Endothelial cell of umbilical vein (primary cell): ENCODE data around the gene GPR108. TPM values are rescaled to one million over a fixed set of nuclear protein-coding genes. Genes with fewer than 3 reads are reported as not detected.

Experiments used
- BruUV-seq: library from RNA; stranded (reverse); fragments of 400-500 nt; replicated peaks from 2 replicates; lab custom pipeline; 2021; lab: Mats Ljungman, UMichigan
- CTCF ChIA-PET: fragments of 300-600, 350-600 bp; sonication (Branson Sonifier 250); formaldehyde crosslinking; loops from one replicate; lab custom pipeline; 2021; ENCODE audit warnings: antibody characterized with exemption, inconsistent platforms; lab: Charles Lee
- POLR2A ChIA-PET: fragments of 300-600, 350-600 bp; sonication (Branson Sonifier 250); formaldehyde crosslinking; loops from one replicate; lab custom pipeline; 2021; ENCODE audit warnings: antibody characterized with exemption, inconsistent platforms; lab: Charles Lee
- DNase-seq: peaks from one replicate; pipeline ENCODE4 v3.0.0-alpha.2; 2011; ENCODE audit warnings: low read depth, low spot score
- FAIRE-seq: peaks from 2 replicates; lab custom pipeline; 2011; peaks lifted over from hg19 to GRCh38; lab: Jason Lieb, UNC
- H2AFZ ChIP-seq: 2 replicates; pipeline ENCODE4 v1.6.0; 2012; ENCODE audit warnings: low read depth, low read length, control low read depth, inconsistent platforms
- H3K27ac ChIP-seq: 2 replicates; pipeline ENCODE4 v1.5.1; 2011; ENCODE audit warnings: low read depth, mild to moderate bottlenecking, control low read depth, low read length, moderate library complexity; ENCODE audit not compliant: insufficient read depth
- H3K27me3 ChIP-seq, 2 experiments: 2 replicates each; pipeline versions ENCODE4 v1.6.0 to v1.6.1; 2011; ENCODE audit warnings: low read length in 2 of 2, mixed read lengths in 1 of 2; ENCODE audit not compliant: control insufficient read depth in 2 of 2, insufficient read depth in 2 of 2
- H3K36me3 ChIP-seq, 2 experiments: 2 replicates in 1 of 2; 3 replicates in 1 of 2; pipeline ENCODE4 v1.5.1; 2011; ENCODE audit warnings: low read length in 2 of 2, mild to moderate bottlenecking in 1 of 2, moderate library complexity in 1 of 2; ENCODE audit not compliant: control insufficient read depth in 2 of 2, insufficient read depth in 2 of 2; ENCODE audit errors: extremely low read depth in 1 of 2
- H3K4me1 ChIP-seq: 3 replicates; pipeline ENCODE4 v1.5.1; 2011; ENCODE audit warnings: mild to moderate bottlenecking, low read length; ENCODE audit not compliant: control insufficient read depth, insufficient read depth; ENCODE audit errors: extremely low read depth
- H3K4me2 ChIP-seq: 2 replicates; pipeline ENCODE4 v1.6.1; 2011; ENCODE audit warnings: low read length, control low read depth, mixed read lengths; ENCODE audit not compliant: insufficient read depth
- H3K4me3 ChIP-seq, 3 experiments: fragments of 200-600 bp in 1 of 3; sonication (generic), shearing (Covaris generic) in 1 of 3; replicated peaks in 1 of 3; 2 replicates each; pipeline ENCODE4 v1.5.1; 2011 to 2016; ENCODE audit warnings: control low read depth in 3 of 3, low read length in 3 of 3, mild to moderate bottlenecking in 2 of 3, inconsistent platforms in 1 of 3, low read depth in 1 of 3, moderate library complexity in 1 of 3; ENCODE audit not compliant: insufficient read depth in 1 of 3
- H3K79me2 ChIP-seq: 2 replicates; pipeline ENCODE4 v1.6.0; 2012; ENCODE audit warnings: low read length, inconsistent platforms; ENCODE audit not compliant: control insufficient read depth, insufficient read depth
- H3K9ac ChIP-seq: replicated peaks from 2 replicates; pipeline ENCODE3; 2011; ENCODE audit warnings: low read length, control low read depth; ENCODE audit not compliant: insufficient read depth; ENCODE audit errors: extremely low read depth
- H3K9me1 ChIP-seq: replicated peaks from 3 replicates; pipeline ENCODE4 v1.6.0; 2011; ENCODE audit warnings: mild to moderate bottlenecking, low read length; ENCODE audit not compliant: control insufficient read depth, insufficient read depth; ENCODE audit errors: extremely low read depth
- H3K9me3 ChIP-seq: replicated peaks from 2 replicates; pipeline ENCODE4 v1.5.1; 2012; ENCODE audit warnings: low read length, inconsistent platforms; ENCODE audit not compliant: control insufficient read depth, insufficient read depth
- H4K20me1 ChIP-seq: replicated peaks from 2 replicates; pipeline ENCODE3; 2011; ENCODE audit warnings: mild to moderate bottlenecking, low read length; ENCODE audit not compliant: control insufficient read depth, insufficient read depth; ENCODE audit errors: extremely low read depth
- EZH2 ChIP-seq: IDR thresholded peaks from 2 replicates; pipeline ENCODE4 v1.6.1; 2012; ENCODE audit warnings: borderline replicate concordance, low read depth, mild to moderate bottlenecking, moderate library complexity, low read length, inconsistent platforms; ENCODE audit not compliant: severe bottlenecking
- FOS ChIP-seq: IDR thresholded peaks from 2 replicates; pipeline ENCODE4 v1.6.1; 2011; ENCODE audit warnings: mild to moderate bottlenecking, low read length, moderate library complexity, borderline replicate concordance; ENCODE audit not compliant: insufficient read depth
- GATA2 ChIP-seq: IDR thresholded peaks from 2 replicates; pipeline ENCODE4 v1.7.0; 2011; ENCODE audit warnings: low read depth, mild to moderate bottlenecking, moderate library complexity, mixed read lengths, low read length; ENCODE audit not compliant: insufficient read length, insufficient read depth
- JUN ChIP-seq: IDR thresholded peaks from 2 replicates; pipeline ENCODE4 v1.6.1; 2011; ENCODE audit warnings: borderline replicate concordance, low read depth; ENCODE audit not compliant: insufficient read length, insufficient read depth
- MYC ChIP-seq: IDR thresholded peaks from one replicate; pipeline ENCODE4 v1.6.1; 2011; ENCODE audit warnings: mild to moderate bottlenecking, low read depth, low read length
- POLR2A ChIP-seq: IDR thresholded peaks from 2 replicates; pipeline ENCODE4 v1.6.1; 2012; ENCODE audit warnings: low read depth, mild to moderate bottlenecking, control low read depth, low read length
- POLR2AphosphoS5 ChIP-seq: IDR thresholded peaks from 2 replicates; pipeline ENCODE4 v1.6.1; 2012; ENCODE audit warnings: low read depth, mild to moderate bottlenecking, control low read depth, low read length, moderate library complexity; ENCODE audit not compliant: insufficient read depth
- dilution Hi-C: fragments of 300-500 bp; cut with MboI; formaldehyde crosslinking; loops from one replicate; pipeline ENCODE4 v1.15.0; 2019; ENCODE audit warnings: low sequenced_read_pairs; ENCODE audit not compliant: extremely low pct_ligation_motif_present
- intact Hi-C: fragments of 100-400 bp; cut with micrococcal nuclease; formaldehyde crosslinking; loops from one replicate; pipeline ENCODE4 v1.10.0; 2022
- polyA plus RNA-seq, 4 experiments: library from polyadenylated mRNA; depleted of rRNA in 3 of 4; stranded (reverse) in 3 of 4; unstranded in 1 of 4; fragments of >200 nt; gene quantifications; 2 replicates each; pipeline versions ENCODE4 v1.2.1 to v1.2.3, GENCODE V29; 2011 to 2012; ENCODE audit warnings: missing spikeins in 1 of 4
- total RNA-seq: library from RNA; stranded (reverse); gene quantifications from 2 replicates; pipeline ENCODE4 v1.2.3, GENCODE V29; 2021
- TF ChIP-seq, protein P1 (sequence below), 2 donors: IDR thresholded peaks; 1 replicate in 1 of 2; 2 replicates in 1 of 2; pipeline ENCODE4 v1.5.1; 2011; ENCODE audit warnings: low read length in 2 of 2, mild to moderate bottlenecking in 2 of 2, moderate library complexity in 2 of 2, control low read depth in 1 of 2, inconsistent platforms in 1 of 2, low read depth in 1 of 2; ENCODE audit not compliant: insufficient read depth in 1 of 2; ENCODE audit errors: extremely low read depth in 1 of 2
- TF ChIP-seq, protein P2 (sequence below): IDR thresholded peaks from 2 replicates; pipeline ENCODE4 v1.6.1; 2011; ENCODE audit not compliant: insufficient read depth, insufficient read length

GPR108 gene
- total and polyA plus RNA-seq, 2 donors (not counting 3 experiments of a cell fraction or from before 2014, with no cell fraction given) = 68.5 to 80.2 TPM

DNA sequence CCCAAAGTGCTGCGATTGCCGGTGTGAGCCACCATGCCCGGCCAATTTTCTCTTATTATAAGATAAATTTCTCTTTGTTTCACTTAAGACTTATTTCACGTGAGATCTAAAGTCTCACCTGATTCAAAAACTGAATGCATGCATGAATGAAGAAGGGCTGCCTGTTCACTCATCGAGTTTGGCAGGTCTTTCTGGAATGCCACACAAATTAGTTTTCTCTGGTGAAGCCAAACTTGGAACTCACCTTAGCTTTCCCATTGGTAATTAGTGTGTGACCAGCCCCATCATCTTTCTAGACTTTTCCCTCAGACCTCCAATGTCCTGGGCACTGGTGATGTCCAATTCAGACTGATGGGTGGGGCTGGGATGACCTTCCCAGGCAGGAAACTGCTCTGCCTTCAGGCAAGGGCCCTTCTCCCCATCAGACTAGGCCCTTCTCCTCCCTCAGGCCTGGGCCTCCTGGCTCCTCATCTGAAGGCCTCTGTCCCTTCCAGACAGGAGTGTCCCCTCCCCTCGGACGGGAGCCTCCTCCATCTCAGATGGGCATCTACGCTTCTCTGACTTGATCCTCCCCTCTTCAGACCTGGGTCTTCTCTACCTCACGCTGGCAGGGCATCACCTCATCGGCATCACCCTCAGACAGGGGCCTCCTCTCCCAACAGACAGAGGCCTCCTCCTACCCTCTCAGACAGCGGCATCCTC, 31.3 kb downstream of the GPR108 start:
- H3K36me3 ChIP-seq = no peaks in the 10 kb centered on the region
- H3K27me3 ChIP-seq = peaks cover 2 to 3% of the 10 kb centered on the region in 2 experiments
- no peak overlapping the region for H2AFZ ChIP-seq
- dilution Hi-C loops = no loop called here
- no peaks in the 10 kb centered on the region for H3K9me3 ChIP-seq
- no peaks in the 10 kb centered on the region for H4K20me1 ChIP-seq
- H3K4me1 ChIP-seq = no peaks in the 10 kb centered on the region
- FAIRE-seq (no peak), DNase-seq (no peak)
- H3K9me1 ChIP-seq = no peaks in the 10 kb centered on the region
- TF ChIP-seq, protein P1, sequence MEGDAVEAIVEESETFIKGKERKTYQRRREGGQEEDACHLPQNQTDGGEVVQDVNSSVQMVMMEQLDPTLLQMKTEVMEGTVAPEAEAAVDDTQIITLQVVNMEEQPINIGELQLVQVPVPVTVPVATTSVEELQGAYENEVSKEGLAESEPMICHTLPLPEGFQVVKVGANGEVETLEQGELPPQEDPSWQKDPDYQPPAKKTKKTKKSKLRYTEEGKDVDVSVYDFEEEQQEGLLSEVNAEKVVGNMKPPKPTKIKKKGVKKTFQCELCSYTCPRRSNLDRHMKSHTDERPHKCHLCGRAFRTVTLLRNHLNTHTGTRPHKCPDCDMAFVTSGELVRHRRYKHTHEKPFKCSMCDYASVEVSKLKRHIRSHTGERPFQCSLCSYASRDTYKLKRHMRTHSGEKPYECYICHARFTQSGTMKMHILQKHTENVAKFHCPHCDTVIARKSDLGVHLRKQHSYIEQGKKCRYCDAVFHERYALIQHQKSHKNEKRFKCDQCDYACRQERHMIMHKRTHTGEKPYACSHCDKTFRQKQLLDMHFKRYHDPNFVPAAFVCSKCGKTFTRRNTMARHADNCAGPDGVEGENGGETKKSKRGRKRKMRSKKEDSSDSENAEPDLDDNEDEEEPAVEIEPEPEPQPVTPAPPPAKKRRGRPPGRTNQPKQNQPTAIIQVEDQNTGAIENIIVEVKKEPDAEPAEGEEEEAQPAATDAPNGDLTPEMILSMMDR (IDR thresholded peaks at IDR 0.05; ENCODE audit: extremely low read depth in 1 of 2, insufficient read depth in 1 of 2, low read depth in 1 of 2, low read length in 2 of 2) = no peak
- TF ChIP-seq FOS = no peak
- TF ChIP-seq, protein P2, sequence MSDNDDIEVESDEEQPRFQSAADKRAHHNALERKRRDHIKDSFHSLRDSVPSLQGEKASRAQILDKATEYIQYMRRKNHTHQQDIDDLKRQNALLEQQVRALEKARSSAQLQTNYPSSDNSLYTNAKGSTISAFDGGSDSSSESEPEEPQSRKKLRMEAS = no peak
- no peak for TF ChIP-seq MYC
- no peak for TF ChIP-seq GATA2
- TF ChIP-seq JUN = no peak
- no peak for TF ChIP-seq POLR2AphosphoS5
- no peak for TF ChIP-seq POLR2A
- no peak for TF ChIP-seq EZH2
- POLR2A ChIA-PET = no interaction called here
- intact Hi-C loops = no loop called here
- no peak overlapping the region for H3K4me3 ChIP-seq
- no peaks in the 10 kb centered on the region for H3K79me2 ChIP-seq
- BruUV-seq = no TSS peak
- CTCF ChIA-PET = no interaction called here
- H3K4me2 ChIP-seq = no peak overlapping the region
- H3K9ac ChIP-seq = no peak overlapping the region
- no peak overlapping the region for H3K27ac ChIP-seq
